ENCODE data around the gene HBEGF.

HBEGF gene

GRCh38 chr5:140329739-140330481, 16.5 kb downstream of the HBEGF start:
- no peak overlapping the region for H3K27ac ChIP-seq (ENCODE audit: poor library complexity, severe bottlenecking)
- DNase-seq (ENCODE audit: low spot score) (no peak), ATAC-seq (ENCODE audit: low read depth) (no peak)
- H3K27me3 ChIP-seq (ENCODE audit: insufficient read depth, poor library complexity, severe bottlenecking): no peaks in the 10 kb centered on the region
- no peak for TF ChIP-seq CTCF (IDR thresholded peaks at IDR 0.05; ENCODE audit: poor library complexity, severe bottlenecking)
- peaks cover 23% of the 10 kb centered on the region for H3K36me3 ChIP-seq (ENCODE audit: low read depth)
- no peak overlapping the region for H3K4me3 ChIP-seq (ENCODE audit: severe bottlenecking)
- H3K9me3 ChIP-seq (ENCODE audit: severe bottlenecking): no peaks in the 10 kb centered on the region
- peaks cover 4% of the 10 kb centered on the region for H3K4me1 ChIP-seq (ENCODE audit: insufficient read depth, poor library complexity, severe bottlenecking)

DNA sequence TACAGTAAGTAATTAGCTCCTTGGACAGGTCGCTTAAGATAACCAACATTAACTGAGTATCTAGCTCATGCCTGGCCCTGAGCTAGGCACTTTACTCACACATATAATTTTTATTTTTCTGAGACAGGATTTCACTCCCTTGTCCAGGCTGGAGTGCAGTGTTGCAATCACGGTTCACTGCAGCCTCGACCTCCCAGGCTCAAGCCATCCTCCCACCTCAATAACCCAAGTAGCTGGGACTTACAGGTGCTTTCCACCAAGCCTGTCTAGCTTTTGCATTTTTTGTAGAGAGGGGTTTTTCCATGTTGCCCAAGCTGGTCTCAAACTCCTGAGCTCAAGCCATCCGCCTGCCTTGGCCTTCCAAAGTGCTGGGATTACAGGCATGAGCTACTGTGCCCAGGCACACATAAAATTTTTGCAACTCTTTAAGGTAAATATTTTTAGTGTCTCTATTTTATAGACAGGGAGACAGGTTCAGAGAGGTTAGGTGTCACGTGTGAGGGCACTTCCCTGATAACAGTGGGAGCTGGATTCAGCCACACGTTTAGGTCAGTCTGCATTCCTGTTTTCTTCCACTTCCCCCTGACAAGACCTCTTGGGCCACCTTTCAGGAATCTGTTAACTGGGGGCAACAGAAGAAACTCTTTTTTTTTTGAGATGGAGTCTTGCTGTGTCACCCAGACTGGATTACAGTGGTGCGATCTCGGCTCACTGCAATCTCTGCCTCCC, 18.2 kb downstream of the HBEGF start:
- H3K9me3 ChIP-seq (ENCODE audit: severe bottlenecking): no peaks in the 10 kb centered on the region
- H3K4me1 ChIP-seq (ENCODE audit: insufficient read depth, poor library complexity, severe bottlenecking): peaks cover 10% of the 10 kb centered on the region
- H3K4me3 ChIP-seq (ENCODE audit: severe bottlenecking): no peak overlapping the region
- peaks cover 8% of the 10 kb centered on the region for H3K36me3 ChIP-seq (ENCODE audit: low read depth)
- DNase-seq (ENCODE audit: low spot score): no peak
- no peak for ATAC-seq (ENCODE audit: low read depth)
- H3K27ac ChIP-seq (ENCODE audit: poor library complexity, severe bottlenecking): no peak overlapping the region
- H3K27me3 ChIP-seq (ENCODE audit: insufficient read depth, poor library complexity, severe bottlenecking): no peaks in the 10 kb centered on the region
- no peak for TF ChIP-seq CTCF (IDR thresholded peaks at IDR 0.05; ENCODE audit: poor library complexity, severe bottlenecking)

DNA sequence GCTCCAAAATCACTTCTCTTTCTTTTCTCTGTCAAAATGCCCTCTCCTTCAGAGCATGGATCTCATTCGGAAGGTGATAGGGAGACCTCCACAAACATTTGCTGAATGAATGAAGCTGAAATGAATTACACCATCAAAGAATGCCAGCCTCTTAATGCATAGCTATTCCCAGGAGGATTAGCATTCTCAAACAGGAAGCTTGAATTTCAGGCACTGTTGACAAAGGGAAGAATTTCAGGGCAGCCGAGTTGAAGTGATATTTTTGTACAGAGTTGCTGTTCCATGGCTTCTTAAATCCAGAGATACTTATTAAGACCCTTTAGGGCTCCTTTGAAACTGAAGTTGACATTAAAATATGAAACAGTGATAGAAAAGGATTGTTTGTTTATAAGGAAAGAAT, 18.8 kb downstream of the HBEGF start:
- H3K4me1 ChIP-seq (ENCODE audit: insufficient read depth, poor library complexity, severe bottlenecking): peaks cover 15% of the 10 kb centered on the region
- H3K27me3 ChIP-seq (ENCODE audit: insufficient read depth, poor library complexity, severe bottlenecking): no peaks in the 10 kb centered on the region
- peaks cover 2% of the 10 kb centered on the region; the same call in 1 of the 2 replicates for H3K36me3 ChIP-seq (ENCODE audit: low read depth)
- no peak overlapping the region for H3K4me3 ChIP-seq (ENCODE audit: severe bottlenecking)
- H3K27ac ChIP-seq (ENCODE audit: poor library complexity, severe bottlenecking): no peak overlapping the region
- H3K9me3 ChIP-seq (ENCODE audit: severe bottlenecking): no peaks in the 10 kb centered on the region
- no peak for TF ChIP-seq CTCF (IDR thresholded peaks at IDR 0.05; ENCODE audit: poor library complexity, severe bottlenecking)
- DNase-seq (ENCODE audit: low spot score) (no peak), ATAC-seq (ENCODE audit: low read depth) (no peak)

- TF ChIP-seq CTCF (IDR thresholded peaks at IDR 0.05; ENCODE audit: poor library complexity, severe bottlenecking): no peak
- no peak overlapping the region for H3K27ac ChIP-seq (ENCODE audit: poor library complexity, severe bottlenecking)
- H3K4me1 ChIP-seq (ENCODE audit: insufficient read depth, poor library complexity, severe bottlenecking): peaks cover 15% of the 10 kb centered on the region
- H3K4me3 ChIP-seq (ENCODE audit: severe bottlenecking): no peak overlapping the region
- H3K27me3 ChIP-seq (ENCODE audit: insufficient read depth, poor library complexity, severe bottlenecking): no peaks in the 10 kb centered on the region
- no peaks in the 10 kb centered on the region for H3K36me3 ChIP-seq (ENCODE audit: low read depth)
- H3K9me3 ChIP-seq (ENCODE audit: severe bottlenecking): no peaks in the 10 kb centered on the region
- no peak for DNase-seq (ENCODE audit: low spot score)
- no peak for ATAC-seq (ENCODE audit: low read depth)
Measured at GRCh38 chr5:140325486-140325885, 20.9 kb downstream of the HBEGF start.
